ENCODE measurements around the gene RNH1. TPM values are rescaled to one million over a fixed set of nuclear protein-coding genes. Genes with fewer than 3 reads are reported as not detected.
A peak's percentile ranks its signal among the peaks of the same experiment; 100 is the strongest.

RNH1 gene
- polyA plus RNA-seq (71.8 and 82.4 TPM in 2 replicates), polyA minus RNA-seq (49.7 and 58.4 TPM in 2 replicates)

GRCh38 chr11:506995-507726, at the start of gene RNH1:
RNH1 (minus strand) TSS chr11:507242; CDS start chr11:502162, 5,080 bp downstream.
- peak within 1 kb of the TSS; percentile 94 for H3K9ac ChIP-seq (ENCODE audit: low read length)
- no peaks in the 10 kb centered on the region for H3K9me3 ChIP-seq (ENCODE audit: low read length)
- peaks cover 9% of the 10 kb centered on the region for H3K79me2 ChIP-seq (replicated peaks; ENCODE audit: insufficient read depth, low read length)
- no peaks in the 10 kb centered on the region for H3K36me3 ChIP-seq (ENCODE audit: insufficient read depth, low read length)
- H3K27ac ChIP-seq (ENCODE audit: low read length): peak within 1 kb of the TSS; percentile 92
- H3K4me3 ChIP-seq (ENCODE audit: low read length): peak within 1 kb of the TSS; percentile 98
- no peaks in the 10 kb centered on the region for H4K20me1 ChIP-seq (ENCODE audit: insufficient read depth)
- H2AFZ ChIP-seq (ENCODE audit: low read depth, low read length): peak within 1 kb of the TSS; percentile 83
- peak within 1 kb of the TSS; percentile 78 for H3K4me2 ChIP-seq (ENCODE audit: low read length)
- no peak for TF ChIP-seq SMC3 (conservative IDR thresholded peaks at IDR 0.05; ENCODE audit: poor library complexity)
- TF ChIP-seq EP300 (conservative IDR thresholded peaks at IDR 0.05; ENCODE audit: poor library complexity, severe bottlenecking): peak; percentile 30
- TF ChIP-seq RAD21 (conservative IDR thresholded peaks at IDR 0.05): peak; percentile 6
- no peak for TF ChIP-seq CTCF (IDR thresholded peaks at IDR 0.05; ENCODE audit: poor library complexity, severe bottlenecking)
- peak; percentile 50 for TF ChIP-seq TAF1 (IDR thresholded peaks at IDR 0.05; ENCODE audit: low read depth)
- TF ChIP-seq EZH2 (IDR thresholded peaks at IDR 0.05; ENCODE audit: borderline replicate concordance, insufficient read depth, low read length, poor library complexity, severe bottlenecking): no peak
- TF ChIP-seq POLR2AphosphoS5 (IDR thresholded peaks at IDR 0.05): peak; percentile 75
- TF ChIP-seq MXI1 (conservative IDR thresholded peaks at IDR 0.05; ENCODE audit: poor library complexity, severe bottlenecking): peak; percentile 17
- no peak for TF ChIP-seq REST (IDR thresholded peaks at IDR 0.05; ENCODE audit: borderline replicate concordance)
- no peaks in the 10 kb centered on the region for H3K9me2 ChIP-seq (ENCODE audit: insufficient read depth, low read length)
- no peaks in the 10 kb centered on the region for H3K27me3 ChIP-seq (ENCODE audit: insufficient read depth, low read depth, low read length)
- H3F3A ChIP-seq (ENCODE audit: insufficient read depth, low read length, poor library complexity, severe bottlenecking): no peaks in the 10 kb centered on the region

GRCh38 chr11:555780-556661, 49.0 kb upstream of the RNH1 start:
- Histone ChIP-seq H3K4me2 (ENCODE audit: low read length) (no peak overlapping the region), H2AFZ (ENCODE audit: low read depth, low read length) (no peak overlapping the region), H3K4me3 (ENCODE audit: low read length) (peak overlapping the region; percentile 62), H3K27ac (ENCODE audit: low read length) (no peak overlapping the region), H3K9me3 (ENCODE audit: low read length) (no peaks in the 10 kb centered on the region), H3F3A (ENCODE audit: insufficient read depth, low read length, poor library complexity, severe bottlenecking) (no peaks in the 10 kb centered on the region), H3K79me2 (replicated peaks; ENCODE audit: insufficient read depth, low read length) (no peaks in the 10 kb centered on the region), H3K36me3 (ENCODE audit: insufficient read depth, low read length) (no peaks in the 10 kb centered on the region), H3K9me2 (ENCODE audit: insufficient read depth, low read length) (no peaks in the 10 kb centered on the region), H3K9ac (ENCODE audit: low read length) (no peak overlapping the region), H3K27me3 (ENCODE audit: insufficient read depth, low read depth, low read length) (peaks cover 41% of the 10 kb centered on the region), H4K20me1 (ENCODE audit: insufficient read depth) (no peaks in the 10 kb centered on the region)
- TF ChIP-seq TAF1 (IDR thresholded peaks at IDR 0.05; ENCODE audit: low read depth): no peak
- TF ChIP-seq SMC3 (conservative IDR thresholded peaks at IDR 0.05; ENCODE audit: poor library complexity): no peak
- no peak for TF ChIP-seq EP300 (conservative IDR thresholded peaks at IDR 0.05; ENCODE audit: poor library complexity, severe bottlenecking)
- TF ChIP-seq MXI1 (conservative IDR thresholded peaks at IDR 0.05; ENCODE audit: poor library complexity, severe bottlenecking): no peak
- peak; percentile 24 for TF ChIP-seq EZH2 (IDR thresholded peaks at IDR 0.05; ENCODE audit: borderline replicate concordance, insufficient read depth, low read length, poor library complexity, severe bottlenecking)
- no peak for TF ChIP-seq RAD21 (conservative IDR thresholded peaks at IDR 0.05)

Measured in neural cell (in vitro differentiated cells).